ENCODE results near the gene MED13. TPM values are rescaled to one million over a fixed set of nuclear protein-coding genes. Genes with fewer than 3 reads are reported as not detected.
A peak's percentile ranks its signal among the peaks of the same experiment; 100 is the strongest.

MED13 gene
- total RNA-seq, 1 experiment from 2014 or later: 77.6 TPM

GRCh38 chr17:62110923-62111484 lies 45.9 kb upstream of the MED13 start:
- Mint-ChIP-seq H3K4me1 (ENCODE audit: low read depth, unreplicated experiment) (peaks cover 15% of the 10 kb centered on the region), H3K36me3 (ENCODE audit: insufficient read depth, unreplicated experiment) (no peaks in the 10 kb centered on the region), H3K4me3 (ENCODE audit: unreplicated experiment) (no peak overlapping the region), H3K27ac (ENCODE audit: unreplicated experiment) (no peak overlapping the region), H3K9me3 (ENCODE audit: unreplicated experiment) (peaks cover 11% of the 10 kb centered on the region), H3K27me3 (ENCODE audit: insufficient read depth, unreplicated experiment) (no peaks in the 10 kb centered on the region)
- no peak for DNase-seq
- no peaks in the 10 kb centered on the region for H3K27me3 ChIP-seq (replicated peaks; ENCODE audit: control insufficient read depth, insufficient read depth, low read length)
- H3K36me3 ChIP-seq (ENCODE audit: control insufficient read depth, insufficient read depth, low read length): no peaks in the 10 kb centered on the region
- no peaks in the 10 kb centered on the region for H3K9me3 ChIP-seq
- peaks cover 16% of the 10 kb centered on the region for H3K4me1 ChIP-seq
- intact Hi-C loops (cut with micrococcal nuclease; ENCODE audit: unreplicated experiment): no loop called here
- ChIA-PET POLR2A (interaction anchor here (0.9 kb wide), 1 partner anchor 10 kb away, joined by 3 read pairs; no protein-coding TSS in a partner anchor), CTCF (interaction anchor here (0.6 to 2.7 kb wide), 4 partner anchors 45 to 277 kb away, joined by 3 to 64 read pairs (median 12); no protein-coding TSS in a partner anchor)
- BruUV-seq (replicated peaks): no TSS peak
- no peak for TF ChIP-seq CTCF (IDR thresholded peaks at IDR 0.05; ENCODE audit: insufficient read depth in 1 of 2, low read depth in 1 of 2, low read length in 1 of 2, severe bottlenecking in 1 of 2, unreplicated experiment in 1 of 2)
- no peak overlapping the region for H3K4me3 ChIP-seq (ENCODE audit: low read depth, low read length)

- Mint-ChIP-seq H3K4me1 (ENCODE audit: low read depth, unreplicated experiment) (peaks cover 14% of the 10 kb centered on the region), H3K36me3 (ENCODE audit: insufficient read depth, unreplicated experiment) (no peaks in the 10 kb centered on the region), H3K27ac (ENCODE audit: unreplicated experiment) (no peak overlapping the region), H3K27me3 (ENCODE audit: insufficient read depth, unreplicated experiment) (no peaks in the 10 kb centered on the region), H3K4me3 (ENCODE audit: unreplicated experiment) (no peak overlapping the region), H3K9me3 (ENCODE audit: unreplicated experiment) (peaks cover 11% of the 10 kb centered on the region)
- intact Hi-C loops (cut with micrococcal nuclease; ENCODE audit: unreplicated experiment): loop anchor here (1.0 kb wide), 3 partner anchors 44 to 474 kb away; partner anchors contain the start of gene BRIP1
- Histone ChIP-seq H3K27me3 (replicated peaks; ENCODE audit: control insufficient read depth, insufficient read depth, low read length) (no peaks in the 10 kb centered on the region), H3K9me3 (no peaks in the 10 kb centered on the region), H3K4me1 (peaks cover 16% of the 10 kb centered on the region), H3K36me3 (ENCODE audit: control insufficient read depth, insufficient read depth, low read length) (no peaks in the 10 kb centered on the region), H3K4me3 (ENCODE audit: low read depth, low read length) (no peak overlapping the region)
- ChIA-PET POLR2A (interaction anchor here (0.5 to 1.2 kb wide), 3 partner anchors 22 to 45 kb away, joined by 3 to 12 read pairs (median 3); partner anchors contain the start of gene MED13), CTCF (interaction anchor here (0.6 to 2.7 kb wide), 54 partner anchors 8 to 527 kb away, joined by 3 to 64 read pairs (median 5); partner anchors contain the start of genes BRIP1 and MED13)
- no peak for DNase-seq
- BruUV-seq (replicated peaks): no TSS peak
- TF ChIP-seq CTCF (IDR thresholded peaks at IDR 0.05; ENCODE audit: insufficient read depth in 1 of 2, low read depth in 1 of 2, low read length in 1 of 2, severe bottlenecking in 1 of 2, unreplicated experiment in 1 of 2): no peak
Observed at GRCh38 chr17:62109924-62110323, 44.8 kb upstream of the MED13 start.

- BruUV-seq (replicated peaks): no TSS peak
- peak; percentile 90 to 99 for TF ChIP-seq CTCF (IDR thresholded peaks at IDR 0.05; ENCODE audit: insufficient read depth in 1 of 2, low read depth in 1 of 2, low read length in 1 of 2, severe bottlenecking in 1 of 2, unreplicated experiment in 1 of 2)
- H3K4me3 ChIP-seq (ENCODE audit: low read depth, low read length): no peak overlapping the region
- peak; percentile 91 for DNase-seq
- no peak overlapping the region for H3K4me3 Mint-ChIP-seq (ENCODE audit: unreplicated experiment)
- no peaks in the 10 kb centered on the region for H3K36me3 Mint-ChIP-seq (ENCODE audit: insufficient read depth, unreplicated experiment)
- ChIA-PET CTCF (interaction anchor here (0.5 to 2.7 kb wide), 59 partner anchors 8 to 526 kb away, joined by 3 to 64 read pairs (median 4); partner anchors contain the start of genes BRIP1 and MED13), POLR2A (interaction anchor here (0.5 to 1.2 kb wide), 4 partner anchors 21 to 51 kb away, joined by 3 to 12 read pairs (median 3); partner anchors contain the start of gene MED13)
- no peaks in the 10 kb centered on the region for H3K9me3 ChIP-seq
- H3K27me3 Mint-ChIP-seq (ENCODE audit: insufficient read depth, unreplicated experiment): no peaks in the 10 kb centered on the region
- H3K4me1 Mint-ChIP-seq (ENCODE audit: low read depth, unreplicated experiment): peaks cover 9% of the 10 kb centered on the region
- no peaks in the 10 kb centered on the region for H3K36me3 ChIP-seq (ENCODE audit: control insufficient read depth, insufficient read depth, low read length)
- peaks cover 16% of the 10 kb centered on the region for H3K4me1 ChIP-seq
- H3K9me3 Mint-ChIP-seq (ENCODE audit: unreplicated experiment): peaks cover 8% of the 10 kb centered on the region
- H3K27me3 ChIP-seq (replicated peaks; ENCODE audit: control insufficient read depth, insufficient read depth, low read length): no peaks in the 10 kb centered on the region
- intact Hi-C loops (cut with micrococcal nuclease; ENCODE audit: unreplicated experiment): loop anchor here (1.0 kb wide), 3 partner anchors 43 to 473 kb away; partner anchors contain the start of gene BRIP1
- H3K27ac Mint-ChIP-seq (ENCODE audit: unreplicated experiment): no peak overlapping the region
Observed at GRCh38 chr17:62109378-62109902, 44.4 kb upstream of the MED13 start.

Measured in Caco-2 (cell line).